ENCODE results near the gene SND1. TPM values are rescaled to one million over a fixed set of nuclear protein-coding genes. Genes with fewer than 3 reads are reported as not detected.
"Not testable (repeated sequence)": the region's sequence is repeated elsewhere in the genome, so short reads cannot be mapped to it uniquely, and the experiment has no call there.

SND1 gene
- total RNA-seq, 2 donors from 2014 or later: 108 to 123 TPM

DNA sequence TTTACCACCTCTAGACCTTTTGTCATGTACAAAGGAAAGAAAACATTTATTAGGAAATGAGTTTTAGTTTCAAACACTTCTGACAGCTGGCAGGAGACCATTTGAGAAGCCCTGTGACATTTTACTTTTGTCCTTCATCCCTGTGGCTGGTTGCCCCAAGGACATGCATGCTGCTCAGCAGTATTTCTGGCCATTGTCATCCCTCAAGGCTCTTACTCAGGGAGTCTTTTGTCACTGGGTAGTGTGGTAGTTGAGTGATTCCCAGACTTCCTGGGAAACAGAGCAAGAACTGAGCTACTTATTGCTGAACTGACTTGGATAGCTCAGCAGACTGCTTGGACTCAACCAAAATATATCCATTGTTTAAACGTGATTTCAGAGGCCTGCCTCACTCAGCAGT, 236.4 kb downstream of the SND1 start:
- intact Hi-C loops (cut with DNase I, micrococcal nuclease): no loop called here
- no peak for DNase-seq
- no peak for ATAC-seq

DNA sequence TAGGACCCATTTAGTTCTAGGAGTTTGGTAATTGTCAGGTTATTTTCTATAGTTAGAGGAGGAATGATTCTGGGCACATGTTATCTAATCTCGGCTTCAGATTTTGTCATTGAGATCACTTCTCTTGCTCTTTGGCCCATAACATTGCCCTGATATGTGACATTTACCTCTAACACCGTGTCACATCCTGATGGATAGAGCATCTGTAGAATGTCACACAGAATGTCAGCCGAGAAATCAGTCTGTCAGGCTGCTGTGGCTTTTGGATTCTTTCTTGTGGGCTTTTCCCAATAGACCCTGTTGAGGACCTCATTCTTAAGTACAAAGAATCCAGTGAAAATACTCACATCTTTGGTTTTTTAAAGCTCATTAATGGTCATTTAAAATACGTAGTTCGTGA, 236.8 kb downstream of the SND1 start:
- intact Hi-C loops (cut with DNase I, micrococcal nuclease): no loop called here

DNA sequence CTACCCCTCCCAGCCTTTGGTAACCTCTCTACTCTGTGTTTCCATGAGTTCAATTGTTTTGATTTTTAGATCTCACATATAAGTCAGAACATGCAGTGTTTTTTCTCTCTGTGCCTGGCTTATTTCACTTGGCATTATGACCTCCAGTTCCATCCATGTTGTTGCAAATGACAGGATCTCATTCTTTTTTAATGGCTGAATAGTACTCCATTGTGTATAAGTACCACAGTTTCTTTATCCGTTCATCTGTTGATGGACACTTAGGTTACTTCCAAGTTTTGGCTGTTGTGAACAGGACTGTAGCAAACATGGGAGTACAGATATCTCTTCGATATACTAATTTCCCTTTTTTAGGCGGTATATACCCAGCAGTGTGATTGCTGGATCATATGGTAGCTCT, 237.7 kb downstream of the SND1 start:
- intact Hi-C loops (cut with DNase I, micrococcal nuclease): no loop called here
- DNase-seq: no peak
- no peak for ATAC-seq

More for the DNA sequence above, 236.8 kb downstream of the SND1 start:
- no peak for ATAC-seq
- DNase-seq: no peak

DNA sequence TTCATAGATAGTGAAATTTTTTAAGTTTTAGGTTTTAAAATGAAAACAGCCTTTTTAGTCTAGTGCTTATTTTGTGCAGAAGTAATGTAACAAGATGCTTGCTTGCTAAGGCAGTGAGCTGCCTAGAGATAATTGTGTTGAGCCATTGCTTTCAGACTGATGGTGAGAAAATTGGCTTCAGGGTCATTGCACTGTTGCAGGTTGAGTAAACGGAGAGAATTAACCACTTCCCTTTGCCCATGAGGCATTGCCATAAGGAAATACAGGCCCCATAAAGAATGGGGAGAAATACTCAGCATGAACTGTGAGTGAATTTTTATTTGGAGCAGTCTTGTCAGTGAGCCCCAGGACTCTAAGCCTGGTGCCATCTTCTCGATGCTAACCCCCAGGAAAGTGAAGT, 238.7 kb downstream of the SND1 start:
- no peak for DNase-seq

DNA sequence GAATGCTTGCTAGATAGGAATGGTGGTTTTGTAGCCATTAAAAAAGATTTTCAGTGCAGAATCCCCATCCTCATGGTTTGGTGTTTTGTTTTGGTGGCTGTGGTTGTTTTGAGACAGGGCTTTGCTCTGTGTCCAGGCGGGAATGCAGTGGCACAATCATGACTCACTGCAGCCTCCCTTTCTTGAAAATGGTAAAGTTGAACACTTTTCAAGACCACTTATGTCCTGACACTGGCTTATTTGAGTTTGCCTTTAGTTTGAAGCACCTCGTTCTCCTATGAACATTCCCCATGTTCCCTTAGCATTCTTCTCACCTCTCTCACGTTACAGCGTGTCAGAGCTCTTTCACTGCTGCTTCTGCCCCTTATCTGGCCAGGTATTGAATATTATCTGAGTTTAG, 239.2 kb downstream of the SND1 start:
- DNase-seq (no peak), ATAC-seq (no peak)
- intact Hi-C loops (cut with DNase I, micrococcal nuclease): no loop called here

More for the DNA sequence above, 238.7 kb downstream of the SND1 start:
- ATAC-seq: peak; percentile 73
- intact Hi-C loops (cut with DNase I, micrococcal nuclease): no loop called here

DNA sequence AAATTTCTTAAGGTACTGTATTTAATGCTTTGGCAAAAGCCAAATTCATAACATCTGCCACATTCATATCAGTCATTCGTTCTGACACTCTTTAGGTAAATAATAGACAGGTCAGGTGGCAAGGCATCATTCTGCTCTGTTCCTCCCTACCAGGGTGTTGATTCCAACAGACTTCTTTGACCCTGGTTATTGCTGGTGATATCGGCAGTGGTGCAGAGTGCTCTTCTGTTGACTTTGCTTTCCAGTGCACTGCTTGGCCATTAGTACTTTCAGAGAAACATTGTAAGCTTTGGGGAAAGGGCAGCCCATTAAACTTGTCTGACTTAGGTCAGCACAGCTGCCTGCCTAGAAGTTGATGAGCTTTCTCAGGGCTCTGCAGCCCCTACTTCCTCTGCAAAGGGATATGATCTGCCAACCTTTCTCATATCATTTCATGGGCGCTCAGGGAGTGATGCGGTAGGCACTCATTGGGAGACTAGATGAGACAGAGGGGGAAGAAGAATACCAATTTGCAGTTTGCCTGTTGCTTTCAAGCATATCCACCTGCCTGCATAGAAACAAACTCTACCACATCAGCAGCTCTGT, 240.0 kb downstream of the SND1 start:
- no peak for DNase-seq
- ATAC-seq: peak; percentile 79

DNA sequence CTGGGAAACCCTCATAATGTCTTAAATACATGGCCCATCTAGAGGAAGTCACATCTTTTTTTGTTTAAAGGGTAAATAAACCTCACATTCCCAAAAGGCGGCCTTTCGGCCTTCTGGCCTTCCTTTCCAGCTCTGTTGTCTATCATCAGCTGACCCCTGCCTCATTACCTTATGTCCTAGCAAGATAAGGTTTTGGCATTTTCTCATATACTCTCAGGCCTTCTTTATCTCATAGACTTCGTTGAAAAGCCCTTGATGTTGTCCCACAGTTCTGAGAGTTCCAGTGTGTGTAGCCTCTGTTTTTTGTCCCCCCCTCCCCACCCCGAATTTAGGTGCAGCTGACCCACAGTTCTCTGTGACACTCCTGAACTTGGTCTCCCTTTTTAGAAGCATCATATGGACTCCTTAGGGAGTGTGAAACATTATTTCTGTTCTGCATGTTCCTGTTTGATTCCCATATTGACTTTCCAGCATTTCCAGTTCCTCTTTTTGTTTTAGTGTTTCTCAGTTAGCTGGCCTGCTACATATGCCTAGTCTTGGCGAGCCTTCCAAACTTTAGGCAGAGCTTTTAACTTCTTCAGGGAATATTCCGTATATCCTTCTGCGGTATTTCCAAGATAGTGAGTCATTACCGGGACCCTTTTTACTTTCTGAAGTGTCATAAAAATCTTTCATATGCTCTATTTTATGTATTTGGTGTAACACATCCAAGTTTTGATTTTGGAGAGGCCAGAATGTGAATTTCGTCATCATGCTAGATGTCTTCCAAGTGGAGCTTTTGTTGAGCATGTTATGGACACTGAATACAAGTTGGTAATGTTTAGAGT, 240.7 kb downstream of the SND1 start:
- no peak for ATAC-seq
- DNase-seq: no peak
- intact Hi-C loops (cut with DNase I, micrococcal nuclease): no loop called here

More for the DNA sequence above, 240.0 kb downstream of the SND1 start:
- intact Hi-C loops (cut with DNase I, micrococcal nuclease): no loop called here

DNA sequence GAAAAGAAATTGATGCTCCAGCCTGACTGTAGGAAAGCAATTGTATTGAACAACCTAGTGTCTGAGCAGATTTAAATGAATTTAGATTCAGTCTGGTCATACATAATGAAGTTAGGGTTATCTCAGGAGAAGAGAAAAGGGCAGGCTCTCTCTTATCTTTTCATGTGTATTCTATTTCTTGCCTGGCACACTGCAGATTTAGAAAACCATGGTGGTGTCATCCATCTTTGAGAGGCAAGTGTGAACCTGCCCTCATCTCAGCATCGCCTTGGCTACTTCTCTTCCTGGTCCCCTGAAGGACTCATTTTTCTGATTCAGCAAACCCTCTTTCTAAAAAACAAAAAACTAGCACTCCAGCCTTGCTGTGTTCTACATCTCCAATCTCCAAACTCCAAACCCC, 241.6 kb downstream of the SND1 start:
- ATAC-seq: no peak
- intact Hi-C loops (cut with DNase I, micrococcal nuclease): no loop called here
- DNase-seq: no peak

DNA sequence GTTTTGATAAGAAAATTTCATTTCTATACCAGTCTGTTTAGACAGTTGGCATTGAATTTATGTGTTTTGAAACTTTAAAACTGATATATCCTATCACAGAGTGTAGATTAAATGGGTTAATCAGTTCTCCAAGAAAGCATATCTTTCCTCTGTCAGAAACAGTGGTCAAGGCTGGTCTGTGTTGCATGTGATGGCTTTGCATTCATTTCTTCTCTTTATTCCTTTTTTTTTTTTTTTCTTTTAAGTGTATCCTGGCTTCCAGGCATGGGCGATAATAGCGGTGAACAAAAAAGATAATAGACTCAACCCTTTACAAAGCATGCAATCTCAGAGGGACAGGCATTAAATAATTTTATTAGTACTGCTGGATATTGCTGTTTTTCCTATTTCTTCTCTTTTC, 242.6 kb downstream of the SND1 start:
- ATAC-seq: no peak
- no peak for DNase-seq
- intact Hi-C loops (cut with DNase I, micrococcal nuclease): no loop called here

DNA sequence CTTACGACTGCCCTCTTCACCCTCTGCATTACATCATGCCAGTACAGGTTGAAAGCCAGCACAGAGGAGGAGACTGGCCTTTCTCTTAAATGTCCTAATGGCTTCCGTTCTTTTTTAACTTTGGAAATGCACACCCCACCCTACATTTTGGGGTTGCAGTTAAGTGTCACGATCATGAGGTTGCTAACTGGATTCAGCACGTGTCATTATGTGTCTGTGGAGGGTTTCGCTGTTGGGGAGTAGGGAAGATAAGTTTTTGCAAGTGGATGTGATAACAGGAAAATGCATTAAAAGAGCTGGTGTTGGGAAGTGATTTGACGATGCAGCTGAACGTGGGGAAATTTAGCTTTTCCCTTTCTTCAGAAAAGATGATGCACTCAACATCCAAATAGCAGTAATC, 243.4 kb downstream of the SND1 start:
- DNase-seq (no peak), ATAC-seq (no peak)
- intact Hi-C loops (cut with DNase I, micrococcal nuclease): no loop called here

DNA sequence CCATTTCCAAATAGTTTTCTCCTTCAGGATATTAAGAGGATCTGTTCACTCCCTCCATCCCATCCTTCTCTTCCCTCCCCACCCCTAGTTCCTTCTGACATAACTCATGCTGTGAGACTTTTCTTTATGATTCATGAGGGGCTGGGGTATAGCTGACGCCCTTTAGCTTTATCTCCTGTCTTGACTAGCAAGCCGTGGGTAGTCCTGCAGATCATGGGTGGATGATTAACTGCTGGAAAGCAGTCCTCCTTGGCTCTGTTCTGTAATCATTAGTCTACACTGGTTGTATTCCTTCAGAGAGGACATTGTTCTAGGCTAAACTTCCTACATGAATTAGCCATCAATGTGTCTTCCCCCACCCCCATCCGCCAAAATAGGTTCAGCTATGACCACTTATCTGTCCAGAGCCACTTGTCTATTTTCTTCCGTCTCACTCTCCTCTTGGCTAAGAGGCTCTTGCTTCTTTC, 243.9 kb downstream of the SND1 start:
- DNase-seq (no peak), ATAC-seq (no peak)

DNA sequence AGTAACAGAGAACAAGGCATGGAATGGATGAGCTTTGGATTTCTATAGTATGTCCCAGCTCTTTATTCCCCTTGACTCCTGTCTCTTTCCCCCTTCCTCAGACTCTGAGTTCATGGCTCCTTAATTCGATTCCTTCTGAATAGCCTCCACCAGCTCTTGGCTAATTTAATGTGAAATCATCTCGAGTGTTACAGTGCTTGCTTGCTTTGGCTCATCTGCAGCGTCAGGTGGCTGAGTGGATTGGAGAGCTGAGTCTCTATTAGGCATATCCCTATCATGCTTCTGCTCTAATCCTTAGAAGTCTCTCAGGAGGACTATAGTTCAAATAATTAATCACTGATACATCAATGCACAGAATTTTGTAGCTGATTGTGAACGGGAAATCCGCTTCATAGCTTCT, 244.7 kb downstream of the SND1 start:
- ATAC-seq: no peak
- intact Hi-C loops (cut with DNase I, micrococcal nuclease): no loop called here
- no peak for DNase-seq

More for the DNA sequence above, 243.9 kb downstream of the SND1 start:
- intact Hi-C loops (cut with DNase I, micrococcal nuclease): no loop called here

DNA sequence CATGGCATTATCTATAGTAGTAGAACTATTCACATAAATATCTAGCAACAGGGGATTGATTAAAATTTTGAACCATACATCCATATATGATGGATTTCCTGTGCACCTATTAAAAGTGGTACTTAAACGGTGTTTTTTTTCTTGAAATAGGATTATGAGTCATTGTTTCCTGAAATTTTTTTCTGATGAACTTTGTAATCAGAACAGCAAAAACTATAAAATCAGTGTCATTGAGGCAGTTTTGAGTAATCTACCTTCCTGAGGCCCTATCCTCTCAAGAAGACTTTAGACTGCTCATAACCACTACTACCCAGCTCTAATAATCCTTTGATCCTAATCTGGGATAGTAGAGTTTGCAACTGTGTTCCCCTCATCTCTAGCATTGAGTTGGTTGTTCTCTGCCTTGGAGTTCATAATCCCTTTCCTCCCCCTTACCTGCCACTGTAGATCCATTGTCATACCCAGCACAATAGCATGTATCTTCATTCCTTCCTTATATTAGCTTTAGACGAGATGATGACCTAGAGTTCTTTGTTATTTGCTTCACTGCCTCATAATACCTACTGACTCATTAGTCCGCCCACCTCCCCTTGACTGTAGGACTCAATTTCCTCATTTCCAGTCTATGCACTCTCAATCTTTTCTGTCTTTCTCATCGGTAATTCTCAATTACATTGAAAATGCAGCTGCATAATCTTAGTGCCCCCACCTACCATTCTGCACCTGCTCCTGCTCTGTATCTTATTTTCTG, 245.9 kb downstream of the SND1 start:
- intact Hi-C loops (cut with DNase I, micrococcal nuclease): no loop called here
- ATAC-seq (no peak), DNase-seq (no peak)

DNA sequence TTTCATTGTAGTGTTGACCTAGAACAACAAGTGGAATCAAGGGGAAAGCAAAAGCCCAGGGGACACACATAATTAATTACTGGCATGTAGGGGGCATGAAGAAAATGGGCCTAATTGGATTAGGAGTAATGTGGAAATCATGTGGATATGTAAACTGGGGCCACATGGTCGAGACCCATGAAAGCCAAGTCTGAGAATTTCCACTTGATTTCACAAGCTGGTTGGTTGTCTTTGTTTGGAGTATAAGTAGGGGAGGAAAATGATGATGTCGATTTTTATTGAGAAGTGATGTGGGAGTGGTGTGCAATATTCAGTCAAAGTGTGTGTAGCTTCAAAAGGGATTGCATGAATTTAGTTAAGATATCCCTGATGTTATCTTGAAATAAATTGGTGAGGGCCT, 247.4 kb downstream of the SND1 start:
- DNase-seq (no peak), ATAC-seq (no peak)
- intact Hi-C loops (cut with DNase I, micrococcal nuclease): no loop called here

DNA sequence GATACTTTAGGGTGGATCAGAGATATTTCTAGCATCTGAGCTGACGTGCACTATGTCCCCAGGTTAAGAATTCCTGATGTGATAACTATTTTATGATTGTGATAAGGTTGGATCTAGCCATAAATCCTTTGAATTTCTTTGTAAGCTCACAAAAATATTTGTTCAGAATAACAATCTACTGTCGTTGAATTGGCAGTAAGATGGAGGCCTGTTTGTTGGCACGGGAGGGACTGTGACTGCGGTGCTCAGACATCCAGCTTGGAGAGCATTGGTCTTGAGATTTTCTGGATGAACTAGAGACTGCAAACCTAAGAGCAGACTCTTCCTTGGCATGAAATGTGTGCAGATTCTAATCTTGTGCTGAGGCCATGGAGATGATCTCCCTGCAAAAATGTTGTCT, 248.1 kb downstream of the SND1 start:
- no peak for DNase-seq
- peak; percentile 78 for ATAC-seq
- intact Hi-C loops (cut with DNase I, micrococcal nuclease): no loop called here

DNA sequence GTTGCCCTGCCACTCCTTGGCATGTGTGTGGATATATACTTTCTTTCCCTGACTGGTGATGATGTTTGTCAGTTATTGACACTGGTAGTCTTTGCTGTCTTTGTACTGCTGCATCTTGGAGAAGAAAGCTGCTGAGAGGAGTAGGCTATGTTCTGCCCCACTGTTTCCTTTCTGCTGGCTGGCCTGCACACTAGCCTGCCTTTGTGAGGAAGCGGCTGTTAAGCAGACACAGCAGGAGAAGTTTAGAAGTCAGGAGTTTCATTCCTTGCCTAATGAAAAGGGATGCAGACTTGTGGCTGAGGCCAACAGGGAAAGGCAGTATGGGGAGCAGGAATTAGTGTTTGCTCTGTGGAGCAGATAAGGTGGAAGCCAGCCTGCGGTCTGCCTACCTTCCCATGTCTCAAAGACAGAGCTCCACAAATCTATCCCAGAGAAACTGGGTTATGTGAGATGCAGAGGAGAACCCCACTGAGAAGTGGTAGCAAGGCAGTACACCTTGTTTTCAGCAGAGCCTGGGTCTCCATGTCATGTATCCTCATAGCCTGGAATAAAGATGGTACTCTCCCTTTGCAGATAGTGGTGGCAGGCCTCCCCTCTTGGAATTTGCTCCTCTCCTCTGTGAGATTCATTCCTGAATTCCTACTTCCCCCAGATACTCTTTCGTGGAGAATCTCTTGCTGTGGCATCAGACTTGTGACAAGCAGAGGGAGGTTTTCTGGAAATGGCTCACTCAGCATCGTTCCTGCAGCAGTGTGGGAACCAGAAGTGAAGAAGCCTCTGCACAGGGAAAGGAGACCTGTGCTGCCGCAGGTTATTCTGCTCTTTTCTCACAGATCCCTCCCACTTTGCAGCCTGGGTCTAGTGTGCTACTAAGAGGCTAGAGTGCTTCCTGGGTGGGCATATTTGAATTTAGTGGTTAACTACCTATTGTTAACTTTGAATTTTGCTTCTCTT, 249.0 kb downstream of the SND1 start:
- intact Hi-C loops (cut with DNase I, micrococcal nuclease): no loop called here
- peak; percentile 31 for ATAC-seq
- DNase-seq: no peak

DNA sequence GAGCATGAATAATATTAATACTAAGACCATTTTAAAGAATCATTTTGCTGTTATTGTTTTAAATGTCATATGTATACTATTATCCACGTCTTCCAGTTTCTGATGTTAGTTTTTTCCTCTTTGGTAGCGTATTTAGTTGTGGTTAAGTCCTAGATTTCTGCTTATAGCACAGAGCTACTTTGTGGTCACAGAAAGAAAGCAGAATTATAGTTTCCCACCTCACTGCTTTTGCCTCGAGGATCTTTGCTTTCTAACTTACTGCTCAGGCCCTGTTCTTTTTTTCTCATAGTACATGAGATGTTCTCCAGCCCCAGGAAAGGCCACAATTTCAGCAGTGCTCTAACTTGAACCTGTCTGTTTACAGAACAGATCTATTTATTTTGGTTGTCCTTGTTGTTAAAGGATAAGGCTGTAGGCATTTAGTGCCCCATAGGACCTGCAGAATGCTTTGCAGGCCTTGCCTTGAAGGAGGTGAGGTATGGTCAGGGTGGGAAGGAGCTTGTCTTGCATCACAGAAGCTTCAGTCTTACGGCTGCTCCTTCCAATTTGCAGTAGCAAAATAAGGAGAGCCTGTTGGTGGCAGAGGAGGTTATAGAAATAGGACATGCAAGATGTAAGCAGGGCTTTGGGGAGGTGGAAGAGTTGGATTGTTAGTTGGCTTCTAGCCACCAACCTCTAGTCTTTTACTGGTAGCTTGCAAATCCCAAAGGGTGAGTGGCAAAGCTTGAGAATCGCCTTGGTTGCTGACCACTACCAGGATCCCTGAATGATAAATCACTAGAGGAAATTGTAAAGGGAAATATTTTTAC, 250.1 kb downstream of the SND1 start:
- DNase-seq: no peak
- intact Hi-C loops (cut with DNase I, micrococcal nuclease): no loop called here
- ATAC-seq: no peak

DNA sequence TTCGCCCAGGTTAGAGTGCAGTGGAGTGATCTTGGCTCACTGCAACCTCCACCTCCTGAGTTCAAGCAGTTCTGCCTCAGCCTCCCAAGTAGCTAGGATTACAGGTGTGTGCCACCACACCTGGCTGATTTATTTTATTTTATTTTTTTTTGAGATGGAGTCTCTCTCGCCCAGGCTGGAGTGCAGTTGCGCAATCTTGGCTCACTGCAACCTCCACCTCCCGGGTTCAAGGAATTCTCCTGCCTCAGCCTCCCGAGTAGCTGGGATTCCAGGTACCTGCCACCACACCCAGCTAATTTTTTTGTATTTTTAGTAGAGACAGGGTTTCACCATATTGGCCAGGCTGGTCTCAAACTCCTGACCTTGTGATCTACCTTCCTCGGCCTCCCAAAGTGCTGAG, 250.8 kb downstream of the SND1 start:
- ATAC-seq; intact Hi-C loops (cut with DNase I, micrococcal nuclease); DNase-seq: not testable (repeated sequence)
